HCEC 1CT (cell line): ENCODE data around the gene MAN1C1.
"Not testable (repeated sequence)": the region's sequence is repeated elsewhere in the genome, so short reads cannot be mapped to it uniquely, and the experiment has no call there.

ENCODE experiments used
- DNase-seq: peaks from one replicate; pipeline ENCODE4 v3.0.0-alpha.2; 2017

The MAN1C1 gene

DNA sequence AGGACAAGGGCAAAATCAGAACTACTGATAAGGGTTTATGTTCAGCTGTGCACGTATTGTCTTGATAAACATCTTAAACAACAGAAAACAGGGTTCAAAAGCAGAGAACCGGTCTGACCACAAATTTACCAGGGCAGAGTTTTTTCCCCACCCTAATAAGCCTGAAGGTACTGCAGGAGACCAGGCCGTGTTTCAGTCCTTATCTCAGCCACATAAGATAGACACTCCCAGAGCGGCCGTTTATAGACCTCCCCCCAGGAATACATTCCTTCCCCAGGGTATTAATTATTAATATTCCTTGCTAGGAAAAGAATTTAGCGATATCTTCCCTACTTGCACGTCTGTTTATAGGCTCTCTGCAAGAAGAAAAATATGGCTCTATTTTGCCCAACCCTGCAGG lies 19.6 kb downstream of the MAN1C1 start:
- not testable (repeated sequence) for DNase-seq

DNA sequence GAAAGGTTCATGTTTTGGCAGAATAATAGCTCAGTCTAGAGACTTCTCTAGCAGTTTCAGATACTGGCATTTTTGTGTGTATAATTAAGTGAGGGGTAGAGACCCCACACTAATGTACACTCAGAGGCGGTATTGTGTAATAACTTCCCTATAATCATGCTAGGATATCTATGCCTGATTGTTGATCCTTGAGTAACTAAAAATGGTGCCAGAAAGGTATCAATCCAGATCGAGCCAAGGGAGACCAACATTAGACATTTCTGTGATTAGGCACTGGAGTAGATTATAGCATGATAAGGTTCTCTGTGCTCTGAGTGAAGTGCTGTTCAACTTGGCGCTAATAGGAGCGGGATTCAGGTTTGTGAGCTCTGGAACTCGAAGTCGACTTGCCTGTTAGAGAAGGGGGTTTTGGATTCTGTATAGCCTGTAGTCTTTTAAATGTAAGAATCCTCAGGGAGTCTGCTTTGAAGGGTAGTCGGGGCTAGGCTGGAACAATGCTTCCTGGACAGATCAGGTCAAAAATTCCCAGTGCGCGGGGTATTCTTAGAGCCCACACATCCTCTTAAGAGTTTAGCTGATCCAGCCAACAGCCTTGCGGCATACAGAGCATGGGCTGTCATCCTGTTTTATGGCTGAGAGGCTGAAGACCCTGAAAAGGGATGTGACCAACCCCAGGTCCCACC lies 24.2 kb downstream of the MAN1C1 start:
- no peak for DNase-seq

DNA sequence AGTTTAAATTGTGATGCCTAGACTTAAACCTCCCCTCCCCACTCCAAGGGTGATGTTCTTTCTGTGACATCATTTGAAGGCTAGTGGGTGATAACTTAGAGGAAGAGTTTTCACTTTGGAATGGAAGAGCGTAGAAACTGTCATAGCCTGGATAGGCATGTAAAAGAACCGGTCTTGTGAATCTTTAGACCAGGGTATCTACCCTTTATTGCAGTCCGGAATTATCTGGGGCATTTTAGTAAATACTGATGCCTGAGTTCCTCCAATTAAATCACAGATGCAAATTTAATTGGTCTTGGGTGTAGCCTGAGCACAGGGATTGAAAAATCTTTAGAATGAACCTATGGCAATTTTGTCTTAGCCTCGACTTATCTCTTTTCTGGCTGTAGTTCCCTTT lies 24.7 kb downstream of the MAN1C1 start:
- no peak for DNase-seq

DNA sequence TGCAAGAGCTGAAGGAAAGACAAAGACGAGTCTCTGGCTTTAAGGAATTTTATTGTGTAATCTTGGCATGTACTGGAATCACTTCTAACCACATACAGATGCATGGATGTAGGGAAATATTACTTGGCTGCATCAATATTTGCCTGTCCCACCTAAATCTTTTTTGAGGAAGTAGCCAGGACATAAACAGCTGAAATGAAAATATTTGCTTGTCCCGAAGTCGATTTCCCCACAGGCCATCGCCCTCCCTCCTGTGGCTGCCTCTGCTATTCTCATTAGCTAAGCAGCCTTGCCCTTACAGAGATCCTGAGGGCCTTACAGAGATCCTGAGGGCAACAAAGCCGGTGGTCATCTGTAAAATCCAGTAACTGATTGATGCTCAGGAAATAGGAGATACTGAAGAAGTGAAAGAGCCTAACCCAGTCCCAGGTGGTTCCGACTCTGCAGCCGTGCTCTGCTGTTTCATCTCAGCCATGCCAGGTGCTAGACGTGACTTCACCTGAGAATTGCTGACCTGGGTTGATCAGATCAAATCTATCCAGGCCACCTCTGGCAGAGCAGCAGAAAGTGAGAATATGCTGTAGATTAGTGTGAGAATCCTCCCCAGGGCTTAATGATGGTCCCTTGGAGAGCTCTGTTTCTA lies 25.5 kb downstream of the MAN1C1 start:
- DNase-seq, result peak; percentile 34

DNA sequence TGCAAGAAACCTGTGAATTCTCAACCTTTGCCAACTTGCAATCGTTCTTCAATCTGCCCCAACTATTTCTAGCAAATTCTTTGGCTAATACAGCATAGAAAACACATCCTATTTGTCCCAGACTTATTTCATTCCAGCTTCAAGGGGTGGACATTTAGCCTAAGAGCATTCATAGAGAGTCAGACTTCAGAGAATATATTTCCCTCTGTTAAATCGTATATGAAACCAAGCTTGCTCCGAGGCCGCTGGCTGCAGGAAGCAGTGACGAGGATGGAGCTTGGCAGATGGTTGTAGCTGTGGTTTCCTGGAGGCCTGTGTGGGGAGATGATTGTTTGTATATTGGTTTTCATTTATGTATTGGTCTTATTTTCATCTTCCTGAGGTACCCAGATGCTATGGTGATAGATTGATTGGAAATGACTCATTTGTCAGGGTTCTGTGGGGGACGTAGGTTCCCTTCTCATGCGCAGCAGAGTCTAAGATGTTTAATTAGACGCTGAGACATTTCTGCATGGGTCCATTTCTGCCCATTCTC lies 26.1 kb downstream of the MAN1C1 start:
- DNase-seq, result no peak

DNA sequence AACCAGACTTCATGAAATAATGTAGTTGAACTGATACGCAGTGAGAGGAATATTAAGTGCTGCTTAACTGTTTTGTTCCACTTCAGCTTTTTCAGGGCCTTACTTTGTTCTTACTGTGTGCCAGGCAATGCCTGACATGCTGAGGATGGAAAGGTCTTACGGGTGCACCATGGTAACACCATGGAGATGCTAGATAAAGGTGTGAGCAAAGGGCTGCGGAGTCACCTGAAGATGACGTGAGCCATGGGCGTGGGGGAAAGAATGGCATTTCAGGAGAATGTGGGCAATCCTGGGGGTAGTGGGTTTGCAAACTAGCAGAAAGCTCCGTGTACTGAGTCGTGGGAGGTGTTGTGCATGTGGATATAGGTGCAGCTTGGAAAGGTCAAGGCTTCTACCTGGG lies 27.3 kb downstream of the MAN1C1 start:
- DNase-seq, result no peak

DNA sequence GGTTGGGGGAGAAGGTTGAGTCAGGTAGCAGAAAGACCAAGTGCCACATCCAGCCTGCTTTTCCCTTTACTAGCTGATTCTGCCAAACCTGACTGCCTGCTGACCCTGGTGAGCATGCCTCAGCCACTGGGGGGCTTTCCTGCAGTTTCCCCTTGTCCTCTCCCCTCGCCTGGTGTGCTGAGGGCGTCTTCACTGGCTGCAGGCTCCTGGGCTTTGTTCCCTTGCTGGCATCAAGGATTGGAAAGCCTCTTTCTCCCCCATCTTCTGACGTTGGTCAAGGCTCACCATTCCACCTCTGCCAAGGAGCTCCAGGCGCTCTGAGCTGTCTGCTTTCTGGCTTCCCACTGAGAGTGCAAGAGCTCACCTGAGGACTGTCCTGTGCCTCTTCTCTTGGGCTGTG lies 28.4 kb downstream of the MAN1C1 start:
- no peak for DNase-seq

DNA sequence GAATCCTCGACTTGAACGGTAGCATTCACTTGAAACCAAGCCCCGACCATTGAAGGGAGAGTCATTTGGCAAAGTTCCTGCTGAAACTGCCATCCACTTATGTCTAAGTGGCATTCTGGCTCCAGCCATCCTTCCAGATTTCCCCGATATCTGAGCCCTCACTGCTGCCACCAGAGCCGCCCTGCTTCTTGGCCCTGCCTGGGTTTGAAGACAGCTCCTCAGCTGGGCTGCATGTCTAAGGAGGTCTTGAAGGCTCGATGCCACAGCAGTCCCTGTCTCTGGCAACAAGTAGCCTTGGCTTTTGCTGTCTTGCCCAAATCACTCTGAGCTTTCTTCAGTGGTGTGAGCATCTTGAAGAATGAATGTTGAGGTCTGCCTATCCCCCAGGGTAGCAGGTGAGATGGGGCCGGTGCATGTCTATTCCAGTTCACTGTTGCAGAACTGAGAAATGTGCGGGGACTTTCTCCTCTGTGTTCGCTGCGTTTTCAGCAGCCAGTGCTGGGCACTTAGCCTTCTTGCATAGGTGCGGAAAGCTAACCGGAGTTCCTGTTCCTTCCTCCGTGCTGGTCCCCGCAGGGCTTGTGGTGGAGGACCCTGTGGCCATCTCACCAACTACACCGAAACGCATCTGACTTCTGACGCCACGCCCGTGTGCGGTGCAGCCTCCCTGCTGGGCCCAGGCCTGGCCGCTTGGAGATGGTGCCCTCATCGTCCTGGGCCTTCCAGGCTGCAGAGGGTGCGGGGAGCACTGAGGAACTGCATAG lies 29.2 kb downstream of the MAN1C1 start:
- no peak for DNase-seq

DNA sequence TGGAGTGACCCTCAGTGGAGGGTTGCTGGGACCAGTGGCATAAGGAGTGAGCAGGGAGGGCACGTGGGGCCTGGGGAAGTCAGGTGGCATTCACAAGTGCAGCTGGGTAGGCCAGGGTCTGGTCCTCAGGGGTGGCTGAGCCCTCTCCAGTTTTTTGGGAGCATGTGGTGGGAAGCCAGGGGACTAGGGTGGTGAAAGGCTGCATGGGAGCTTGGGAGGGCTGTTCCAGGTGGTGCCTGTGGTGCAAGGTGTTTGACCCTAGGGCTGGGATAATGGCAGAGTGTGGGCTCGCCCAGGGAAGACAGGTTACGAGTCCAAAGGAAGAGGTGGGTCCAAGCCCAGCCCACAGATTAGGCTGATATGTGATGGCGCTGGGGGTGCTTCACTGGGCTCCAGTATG lies 30.5 kb downstream of the MAN1C1 start:
- no peak for DNase-seq

DNA sequence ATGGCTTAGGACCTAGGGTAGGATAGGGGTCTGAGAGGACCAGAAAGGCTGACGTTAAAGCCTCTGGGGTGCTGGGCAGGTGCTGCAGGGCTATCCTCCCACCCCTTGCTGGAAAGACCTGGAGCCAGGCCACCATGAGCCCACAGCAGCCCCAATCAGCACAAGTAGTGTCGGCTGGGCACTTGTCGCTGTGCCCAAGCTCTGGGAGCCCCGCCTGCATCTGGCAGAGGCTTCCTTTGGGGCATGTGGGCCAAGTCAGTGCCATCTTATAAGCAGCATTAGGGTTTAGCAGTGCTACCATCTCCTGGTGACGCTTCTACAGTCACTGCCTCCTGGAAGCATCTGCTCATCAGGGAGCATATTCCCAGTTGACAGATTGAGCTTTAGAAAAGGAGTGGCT lies 31.3 kb downstream of the MAN1C1 start:
- no peak for DNase-seq

DNA sequence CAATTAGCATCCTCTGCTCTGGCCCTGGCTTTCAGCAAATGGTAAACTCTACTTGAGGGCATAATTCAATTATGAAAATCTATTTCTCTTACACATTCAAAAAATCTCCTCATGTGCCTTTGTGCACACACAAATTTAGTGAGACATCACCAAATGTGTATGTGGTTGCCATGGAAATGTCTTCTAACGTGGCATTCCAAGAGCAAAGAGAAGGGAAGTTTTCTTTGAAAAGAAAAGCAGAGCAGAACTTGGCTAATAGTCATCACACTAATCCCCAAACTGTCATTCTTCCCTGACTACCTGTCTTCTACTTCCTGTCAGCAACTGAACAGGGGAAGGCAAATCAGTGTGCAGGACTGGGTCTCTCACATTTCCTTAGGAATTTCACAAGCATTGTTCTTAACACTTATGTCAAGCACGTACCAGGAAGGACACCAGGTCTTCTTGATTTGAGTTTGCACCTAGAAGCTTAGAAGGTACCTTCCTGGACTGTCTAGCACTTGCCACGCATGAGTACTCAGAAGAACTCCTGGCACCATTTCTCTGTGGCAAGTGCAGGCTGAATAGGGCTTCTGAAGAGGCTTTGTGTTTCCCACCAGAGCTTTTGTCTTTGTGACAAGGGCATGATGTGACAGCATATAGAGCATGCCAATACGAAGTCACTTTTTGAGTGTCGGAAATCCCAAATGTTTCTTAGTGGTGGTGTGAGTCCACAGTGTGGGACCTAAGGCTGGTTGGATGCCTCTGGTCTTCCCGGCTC lies 32.3 kb downstream of the MAN1C1 start:
- no peak for DNase-seq

DNA sequence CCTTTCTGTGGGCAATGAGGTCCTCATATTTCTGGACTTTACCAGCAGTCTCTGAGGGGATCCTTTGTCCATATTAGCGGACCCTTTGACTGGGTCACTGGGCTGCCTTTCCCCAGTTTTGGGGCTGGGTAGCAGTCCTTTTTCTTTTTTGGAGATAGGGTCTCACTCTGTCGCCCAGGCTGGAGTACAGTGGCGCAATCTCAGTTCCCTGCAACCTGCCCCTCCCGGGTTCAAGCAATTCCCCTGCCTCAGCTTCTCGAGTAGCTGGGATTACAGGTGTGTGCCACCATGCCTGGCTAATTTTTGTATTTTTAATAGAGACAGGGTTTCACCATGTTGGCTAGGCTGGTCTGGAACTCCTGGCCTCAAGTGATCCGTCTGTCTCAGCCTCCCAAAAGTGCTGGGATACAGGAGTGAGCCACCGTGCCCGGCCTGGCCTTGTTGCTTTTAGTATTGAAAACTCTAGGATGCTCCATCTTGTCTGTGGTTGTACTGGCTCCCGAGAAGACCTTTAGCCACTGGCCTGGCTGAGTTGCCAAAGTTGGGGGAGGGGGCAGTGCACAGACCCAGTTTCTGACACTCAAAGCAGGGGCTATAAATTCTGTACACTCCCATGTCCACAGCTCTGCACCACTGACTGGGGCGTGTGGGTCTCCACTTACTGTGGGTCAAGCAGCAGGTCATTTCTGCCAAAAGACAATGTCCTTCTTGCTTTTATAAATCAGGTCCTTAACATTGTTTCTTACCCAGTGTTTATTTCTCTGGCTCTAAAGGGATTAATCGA lies 33.1 kb downstream of the MAN1C1 start:
- no peak for DNase-seq

DNA sequence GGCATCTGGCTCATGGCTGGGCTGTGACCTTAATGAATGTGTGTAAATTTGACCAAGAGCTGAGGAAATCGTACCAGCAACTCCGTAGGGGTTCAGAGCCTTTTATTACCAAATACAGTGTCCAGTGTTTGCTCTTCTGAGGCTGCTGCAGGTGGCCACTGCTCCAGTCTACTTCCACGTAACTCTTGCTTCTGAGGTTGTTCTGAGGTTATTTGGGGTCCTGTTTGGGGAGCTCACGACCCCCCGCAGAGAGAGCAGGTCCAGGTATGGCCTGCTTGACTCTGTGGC lies 33.6 kb downstream of the MAN1C1 start:
- DNase-seq, result no peak

DNA sequence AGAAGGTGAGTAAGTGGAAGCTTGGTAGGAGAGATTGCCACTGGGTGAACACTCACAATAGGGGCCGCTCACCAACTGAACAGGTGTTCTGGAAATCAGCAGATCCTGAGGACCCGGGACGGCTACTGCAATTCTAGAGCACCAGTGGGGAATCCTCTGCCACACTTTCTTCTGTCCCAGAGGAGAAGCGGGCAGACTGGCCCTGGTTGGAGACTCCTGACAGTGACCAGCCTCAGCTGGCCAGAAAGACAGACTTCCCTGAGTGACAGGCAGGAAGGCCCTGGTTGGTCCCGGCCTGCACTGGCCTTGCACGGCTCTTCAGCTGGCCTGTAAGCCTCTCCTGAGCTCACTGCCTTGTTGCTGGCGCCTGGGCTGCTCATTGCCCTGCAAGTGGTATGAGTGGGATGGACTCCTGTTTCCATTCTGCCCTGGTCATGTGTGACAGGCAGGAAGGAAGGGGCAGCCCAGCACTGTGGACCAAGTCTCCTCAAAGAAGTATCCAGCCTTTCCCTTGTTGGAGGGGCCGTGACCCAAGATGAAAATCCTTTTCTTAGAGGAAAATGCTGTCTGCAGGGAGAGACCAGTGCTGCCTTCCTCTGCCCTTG lies 34.5 kb downstream of the MAN1C1 start:
- no peak for DNase-seq

DNA sequence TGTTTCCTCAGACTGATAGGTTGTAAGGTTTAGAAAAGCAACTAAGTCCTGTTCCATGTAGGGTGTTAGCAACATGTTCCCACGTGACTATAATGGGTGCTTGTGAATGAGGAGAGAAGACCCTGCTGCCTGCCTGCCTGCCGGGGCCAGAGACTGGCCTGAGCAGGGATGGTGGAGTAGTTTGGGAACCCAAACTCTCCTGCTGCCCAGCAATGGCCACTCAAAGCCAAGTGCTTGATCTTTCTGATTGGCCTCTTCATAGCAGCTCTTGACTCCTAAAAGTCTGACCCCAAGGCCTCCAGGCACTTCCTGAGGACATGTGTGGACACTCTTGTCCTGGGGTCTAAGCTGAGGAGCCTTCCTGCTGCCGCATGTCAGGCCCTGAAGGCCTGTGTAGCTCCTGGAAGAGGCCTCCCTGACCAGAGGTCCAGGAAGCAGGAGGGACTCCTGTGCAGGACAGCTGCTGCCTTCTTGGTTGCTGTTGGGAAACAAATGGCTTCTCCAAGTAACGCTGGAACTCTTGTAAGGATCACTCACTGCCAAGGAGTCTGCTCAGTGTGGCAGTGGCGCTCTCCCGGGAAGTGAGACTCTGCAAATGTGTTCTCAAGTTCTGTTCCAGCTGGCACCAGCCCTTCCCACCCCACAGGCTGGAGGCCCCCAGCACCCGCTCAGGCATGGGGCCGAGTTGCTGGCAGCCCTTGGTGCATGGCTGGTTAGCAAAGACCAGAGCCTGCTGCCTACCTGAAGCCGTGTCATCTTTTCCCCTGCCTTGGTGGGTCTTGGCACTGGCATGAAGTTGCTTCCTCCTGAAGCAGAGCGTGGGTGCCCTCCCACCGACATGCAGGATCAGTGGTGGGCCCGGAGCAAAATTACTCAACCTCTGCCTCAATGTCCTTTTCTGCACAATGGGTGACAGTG lies 35.5 kb downstream of the MAN1C1 start:
- DNase-seq, result no peak

DNA sequence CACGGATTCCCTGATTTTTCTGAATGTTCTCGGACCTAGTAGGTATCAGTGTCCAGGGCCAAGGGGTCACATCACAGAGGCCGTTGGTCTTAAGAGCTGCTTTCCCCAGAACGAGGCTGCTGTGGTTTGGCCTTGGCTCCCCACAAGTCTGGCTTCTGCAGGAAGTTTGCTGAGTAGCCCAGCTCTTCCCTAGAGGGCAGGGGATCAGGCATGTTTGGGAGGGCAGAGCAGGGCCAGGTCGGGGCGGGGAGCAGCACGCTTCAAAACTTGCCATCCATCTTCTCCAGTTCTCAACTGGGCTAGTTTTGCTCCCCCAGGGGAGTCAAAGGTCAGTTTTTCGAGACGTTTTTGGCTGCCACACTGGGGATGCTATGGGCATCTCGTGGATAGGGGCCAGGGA lies 37.0 kb downstream of the MAN1C1 start:
- DNase-seq, result no peak

DNA sequence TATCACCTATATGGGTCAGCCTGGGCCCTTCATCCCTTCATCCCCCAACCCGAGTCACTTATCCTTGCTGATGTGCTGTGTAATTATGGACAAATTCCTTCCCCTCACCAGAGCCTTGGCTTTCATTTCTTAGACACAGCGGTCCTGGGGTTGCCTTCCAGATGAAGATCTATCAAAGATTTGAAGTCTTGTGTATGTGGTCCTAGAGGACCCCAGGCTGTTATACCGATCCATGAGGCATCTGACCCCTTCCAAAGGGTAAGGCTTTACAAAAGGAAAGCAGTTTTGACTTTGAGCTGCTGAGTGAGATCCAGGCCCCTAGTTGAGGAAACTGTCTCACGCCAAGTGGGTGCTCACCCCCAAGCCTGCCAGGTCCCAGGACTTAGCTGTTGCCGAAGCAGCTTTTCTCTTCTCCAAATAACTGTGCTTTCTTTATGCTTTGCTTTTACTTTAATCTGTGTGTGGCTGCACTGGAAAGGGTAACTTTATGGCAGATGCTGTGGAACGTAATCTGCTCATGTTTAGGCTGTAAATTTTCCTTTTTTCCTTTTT lies 37.6 kb downstream of the MAN1C1 start:
- DNase-seq, result no peak

DNA sequence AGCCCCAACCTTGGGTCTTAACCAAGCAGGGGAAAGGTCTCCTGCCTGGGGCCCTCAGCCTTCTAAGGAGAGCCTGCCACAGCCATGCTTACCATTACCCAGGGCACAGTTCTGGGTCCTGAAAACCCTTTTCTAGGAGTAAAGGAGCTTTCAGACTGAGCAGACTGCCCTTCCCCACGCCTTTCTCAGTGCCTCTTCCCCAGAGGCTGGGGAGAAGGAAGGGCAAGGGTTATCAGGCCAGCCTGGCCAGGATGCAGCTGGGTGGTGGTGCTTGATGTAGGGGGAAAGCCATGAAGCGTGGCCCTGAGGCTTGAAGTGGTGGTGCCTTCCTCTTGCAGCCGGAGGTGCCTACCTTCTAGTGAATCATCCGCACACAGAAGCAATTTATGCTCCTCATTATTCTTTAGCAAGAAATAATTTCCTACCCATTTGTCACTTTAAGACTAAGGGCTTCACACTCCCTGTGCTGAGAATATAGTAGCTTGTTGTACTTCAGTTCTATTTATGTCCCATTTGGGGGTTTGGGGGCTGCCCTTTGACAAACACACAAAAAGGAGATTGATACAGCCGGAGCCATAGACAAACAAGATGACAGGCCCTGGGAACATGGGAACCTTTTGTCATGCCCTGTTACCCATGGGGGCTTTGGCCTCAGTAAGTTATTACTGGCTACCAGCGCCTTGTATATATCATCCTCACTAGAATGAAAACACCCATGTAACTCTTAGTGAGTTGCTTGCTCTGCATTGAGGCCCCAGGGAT lies 40.7 kb downstream of the MAN1C1 start:
- DNase-seq, result no peak

DNA sequence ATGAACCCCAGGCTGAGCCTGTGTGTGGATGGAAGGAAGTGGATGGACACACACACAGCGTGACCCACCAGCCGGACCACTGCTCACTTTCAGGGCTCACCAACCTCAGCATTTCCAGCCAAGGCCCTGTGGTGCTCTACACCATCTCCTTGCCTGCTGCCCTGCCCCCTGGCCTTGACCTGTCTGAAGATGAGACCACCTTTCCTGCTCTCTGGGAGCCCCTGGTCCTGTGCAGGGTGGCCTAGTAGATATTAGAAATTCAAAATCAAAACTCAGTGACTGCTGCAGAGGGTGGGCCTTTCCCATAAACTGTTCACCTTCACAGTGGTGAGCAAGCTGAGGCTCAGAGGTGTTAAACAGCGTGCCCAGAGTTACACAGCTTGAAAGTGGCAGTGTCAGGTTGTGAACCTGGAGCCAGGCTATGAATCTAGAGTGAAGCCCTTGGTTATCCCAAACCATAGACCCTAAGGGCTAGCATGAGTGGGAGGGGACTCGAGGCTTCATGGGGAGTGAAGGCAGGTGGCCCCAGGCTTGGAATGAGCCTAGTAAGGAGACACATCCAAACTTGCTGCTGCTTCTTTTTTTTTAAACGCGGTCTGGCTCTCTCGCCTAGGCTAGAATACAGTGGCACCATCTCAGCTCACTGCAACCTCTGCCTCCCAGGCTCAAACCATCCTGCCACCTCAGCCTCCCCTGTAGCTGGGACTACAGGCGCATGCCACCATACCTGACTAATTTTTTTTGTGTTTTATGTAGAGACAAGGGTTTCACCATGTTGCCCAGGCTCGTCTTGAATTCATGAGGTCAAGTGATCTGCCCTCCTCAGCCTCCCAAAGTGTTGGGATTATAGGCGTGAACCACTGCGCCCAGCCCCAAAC lies 41.5 kb downstream of the MAN1C1 start:
- DNase-seq, result no peak
